Loucy (cell line): ENCODE results near the gene PRF1.

Experiments
- EZH2phosphoT487 ChIP-seq: fragments of 200-600 bp; IDR thresholded peaks from 2 replicates; pipeline ENCODE4 v1.6.1; 2018; ENCODE audit warnings: antibody characterized with exemption, mild to moderate bottlenecking, moderate library complexity, borderline replicate concordance
- TF ChIP-seq, protein P1 (sequence below): fragments of 200-600 bp; sonication (generic); conservative IDR thresholded peaks from 2 replicates; pipeline ENCODE4 v1.5.1; 2014; ENCODE audit warnings: mild to moderate bottlenecking, antibody characterized with exemption, low read length

DNA sequence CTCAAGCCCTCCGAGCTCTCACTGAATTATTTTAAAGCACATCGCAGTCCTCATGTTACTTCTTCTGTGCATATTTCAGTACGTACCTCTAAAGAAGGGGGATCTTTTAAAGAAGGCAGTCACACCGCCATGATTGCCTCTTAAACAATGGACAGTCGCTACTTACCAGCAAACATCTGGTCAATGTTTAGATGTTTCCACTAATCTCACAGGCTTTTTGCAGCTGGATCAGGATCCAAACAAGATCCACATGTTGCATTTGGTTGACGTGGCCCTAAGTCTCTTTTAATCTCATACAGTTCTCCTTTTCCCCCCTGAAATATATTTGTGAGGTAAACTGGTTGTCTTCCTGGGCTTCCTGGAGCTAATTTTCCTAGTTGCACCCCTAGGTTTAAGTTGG lies 50.0 kb downstream of the PRF1 start:
- TF ChIP-seq, protein P1, sequence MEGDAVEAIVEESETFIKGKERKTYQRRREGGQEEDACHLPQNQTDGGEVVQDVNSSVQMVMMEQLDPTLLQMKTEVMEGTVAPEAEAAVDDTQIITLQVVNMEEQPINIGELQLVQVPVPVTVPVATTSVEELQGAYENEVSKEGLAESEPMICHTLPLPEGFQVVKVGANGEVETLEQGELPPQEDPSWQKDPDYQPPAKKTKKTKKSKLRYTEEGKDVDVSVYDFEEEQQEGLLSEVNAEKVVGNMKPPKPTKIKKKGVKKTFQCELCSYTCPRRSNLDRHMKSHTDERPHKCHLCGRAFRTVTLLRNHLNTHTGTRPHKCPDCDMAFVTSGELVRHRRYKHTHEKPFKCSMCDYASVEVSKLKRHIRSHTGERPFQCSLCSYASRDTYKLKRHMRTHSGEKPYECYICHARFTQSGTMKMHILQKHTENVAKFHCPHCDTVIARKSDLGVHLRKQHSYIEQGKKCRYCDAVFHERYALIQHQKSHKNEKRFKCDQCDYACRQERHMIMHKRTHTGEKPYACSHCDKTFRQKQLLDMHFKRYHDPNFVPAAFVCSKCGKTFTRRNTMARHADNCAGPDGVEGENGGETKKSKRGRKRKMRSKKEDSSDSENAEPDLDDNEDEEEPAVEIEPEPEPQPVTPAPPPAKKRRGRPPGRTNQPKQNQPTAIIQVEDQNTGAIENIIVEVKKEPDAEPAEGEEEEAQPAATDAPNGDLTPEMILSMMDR: no peak
- TF ChIP-seq EZH2phosphoT487: no peak
